Fibroblast of lung (primary cell): ENCODE measurements around the gene CCDC102B. TPM values are rescaled to one million over a fixed set of nuclear protein-coding genes. Genes with fewer than 3 reads are reported as not detected.
"Not testable (repeated sequence)": the region's sequence is repeated elsewhere in the genome, so short reads cannot be mapped to it uniquely, and the experiment has no call there.

Experiments used
- DNase-seq, 2 donors: peaks; one replicate each; pipeline versions ENCODE4 v3.0.0 to v3.0.0-alpha.2; 2010; ENCODE audit warnings: low read depth in 2 of 2
- H2AFZ ChIP-seq: 2 replicates; pipeline ENCODE4 v1.5.1; 2012; ENCODE audit warnings: low read length, control low read depth, inconsistent platforms
- H3K27ac ChIP-seq: 2 replicates; pipeline ENCODE4 v1.5.1; 2011; ENCODE audit warnings: low read length, control low read depth; ENCODE audit not compliant: insufficient read depth
- H3K27me3 ChIP-seq: 2 replicates; pipeline ENCODE4 v1.5.1; 2011; ENCODE audit warnings: mild to moderate bottlenecking, low read length; ENCODE audit not compliant: control insufficient read depth, insufficient read depth
- H3K36me3 ChIP-seq: 2 replicates; pipeline ENCODE4 v1.5.1; 2011; ENCODE audit warnings: low read length; ENCODE audit not compliant: control insufficient read depth, insufficient read depth
- H3K4me1 ChIP-seq: 2 replicates; pipeline ENCODE4 v1.5.1; 2011; ENCODE audit warnings: low read length; ENCODE audit not compliant: control insufficient read depth, insufficient read depth; ENCODE audit errors: extremely low read depth
- H3K4me2 ChIP-seq: 2 replicates; pipeline ENCODE4 v1.5.1; 2011; ENCODE audit warnings: low read length, control low read depth; ENCODE audit not compliant: insufficient read depth; ENCODE audit errors: extremely low read depth
- H3K4me3 ChIP-seq, 4 experiments: fragments of 200-600 bp in 1 of 4; sonication (generic) in 1 of 4; replicated peaks in 1 of 4; 2 replicates each; pipeline ENCODE4 v1.5.1; 2011 to 2016; ENCODE audit warnings: low read length in 4 of 4, low read depth in 3 of 4, mild to moderate bottlenecking in 3 of 4, control low read depth in 2 of 4, inconsistent platforms in 1 of 4, mixed read lengths in 1 of 4; ENCODE audit not compliant: insufficient read depth in 1 of 4; ENCODE audit errors: control extremely low read depth in 1 of 4
- H3K79me2 ChIP-seq: 2 replicates; pipeline ENCODE4 v1.5.1; 2012; ENCODE audit warnings: mild to moderate bottlenecking, low read length, inconsistent platforms; ENCODE audit not compliant: control insufficient read depth, insufficient read depth
- H3K9ac ChIP-seq: 2 replicates; pipeline ENCODE4 v1.5.1; 2011; ENCODE audit warnings: mild to moderate bottlenecking, low read length, control low read depth; ENCODE audit not compliant: insufficient read depth
- H3K9me3 ChIP-seq: 2 replicates; pipeline ENCODE4 v1.5.1; 2012; ENCODE audit warnings: low read depth, low read length; ENCODE audit not compliant: control insufficient read depth, insufficient read depth
- H4K20me1 ChIP-seq: 2 replicates; pipeline ENCODE4 v1.5.1; 2011; ENCODE audit warnings: low read length; ENCODE audit not compliant: control insufficient read depth, insufficient read depth; ENCODE audit errors: extremely low read depth
- CTCF ChIP-seq, 2 donors: IDR thresholded peaks in 1 of 2; conservative IDR thresholded peaks in 1 of 2; 1 replicate in 1 of 2; 2 replicates in 1 of 2; pipeline ENCODE4 v1.5.1; 2011 to 2012; ENCODE audit warnings: low read length in 2 of 2, control low read depth in 1 of 2, inconsistent platforms in 1 of 2, low read depth in 1 of 2, mild to moderate bottlenecking in 1 of 2
- EZH2 ChIP-seq: IDR thresholded peaks from 2 replicates; pipeline ENCODE4 v1.5.1; 2012; ENCODE audit warnings: low read length, control low read depth, mild to moderate bottlenecking; ENCODE audit errors: missing control alignments
- polyA plus RNA-seq, 2 donors: library from polyadenylated mRNA; depleted of rRNA in 1 of 2; stranded (reverse) in 1 of 2; unstranded in 1 of 2; fragments of >200 nt; gene quantifications; 2 replicates each; pipeline ENCODE4 v1.2.1, GENCODE V29; 2011 to 2012; ENCODE audit warnings: missing spikeins in 1 of 2
- total RNA-seq: library from RNA; depleted of rRNA; stranded (reverse); fragments of >200 nt; gene quantifications from 2 replicates; pipeline ENCODE4 v1.2.1, GENCODE V29; 2014

CCDC102B gene
- total and polyA plus RNA-seq, 2 donors (not counting 1 experiment from before 2014, with no cell fraction given): 33.7 to 35.3 TPM

GRCh38 chr18:69000366-69000765 lies 202.5 kb downstream of the CCDC102B start:
- Histone ChIP-seq H3K27ac (no peak overlapping the region), H4K20me1 (no peaks in the 10 kb centered on the region), H3K4me3 (no peak overlapping the region), H3K79me2 (no peaks in the 10 kb centered on the region), H3K9ac (no peak overlapping the region), H3K27me3 (no peaks in the 10 kb centered on the region), H2AFZ (no peak overlapping the region), H3K4me2 (no peak overlapping the region), H3K9me3 (no peaks in the 10 kb centered on the region), H3K36me3 (no peaks in the 10 kb centered on the region), H3K4me1 (no peaks in the 10 kb centered on the region)
- TF ChIP-seq EZH2: no peak
- TF ChIP-seq CTCF (conservative IDR thresholded peaks at IDR 0.05 in 1 of 2, IDR thresholded peaks at IDR 0.05 in 1 of 2; ENCODE audit: low read depth in 1 of 2, low read length in 2 of 2): no peak
- DNase-seq: peak in 1 of 2 donors; percentile 19

GRCh38 chr18:69002233-69002632 lies 204.4 kb downstream of the CCDC102B start:
- no peak overlapping the region for H3K4me2 ChIP-seq
- no peak overlapping the region for H3K4me3 ChIP-seq
- H4K20me1 ChIP-seq: no peaks in the 10 kb centered on the region
- no peak overlapping the region for H3K9ac ChIP-seq
- DNase-seq: no peak
- no peaks in the 10 kb centered on the region for H3K9me3 ChIP-seq
- no peaks in the 10 kb centered on the region for H3K36me3 ChIP-seq
- TF ChIP-seq EZH2 (no peak), CTCF (conservative IDR thresholded peaks at IDR 0.05 in 1 of 2, IDR thresholded peaks at IDR 0.05 in 1 of 2; ENCODE audit: low read depth in 1 of 2, low read length in 2 of 2) (peak in 1 of 2 donors; percentile 24)
- no peaks in the 10 kb centered on the region for H3K27me3 ChIP-seq
- no peak overlapping the region for H2AFZ ChIP-seq
- H3K79me2 ChIP-seq: no peaks in the 10 kb centered on the region
- no peaks in the 10 kb centered on the region for H3K4me1 ChIP-seq
- no peak overlapping the region for H3K27ac ChIP-seq

GRCh38 chr18:69006212-69006611 lies 208.3 kb downstream of the CCDC102B start:
- H3K4me3 ChIP-seq, H3K9ac ChIP-seq, H3K27me3 ChIP-seq, H3K9me3 ChIP-seq, H3K4me2 ChIP-seq, H2AFZ ChIP-seq, H3K36me3 ChIP-seq, H3K4me1 ChIP-seq, H3K27ac ChIP-seq, H4K20me1 ChIP-seq, H3K79me2 ChIP-seq, DNase-seq: not testable (repeated sequence)
